ENCODE results near the gene CCDC30.

CCDC30 gene

GRCh38 chr1:42429603-42430002 lies 33.5 kb upstream of the CCDC30 start:
- H3K27me3 ChIP-seq (ENCODE audit: control insufficient read depth, insufficient read depth, low read length), result no peaks in the 10 kb centered on the region
- no peaks in the 10 kb centered on the region for H3K9me3 ChIP-seq (ENCODE audit: control insufficient read depth, insufficient read depth, low read length)
- H3K4me3 ChIP-seq (ENCODE audit: low read depth, low read length), result no peak overlapping the region
- H3K4me1 ChIP-seq (ENCODE audit: control insufficient read depth, insufficient read depth, low read length), result no peaks in the 10 kb centered on the region
- no peaks in the 10 kb centered on the region for H3K36me3 ChIP-seq (ENCODE audit: control insufficient read depth, insufficient read depth, low read length)
- no peak overlapping the region for H3K9ac ChIP-seq (ENCODE audit: low read depth, low read length)

GRCh38 chr1:42430286-42431135 lies 32.6 kb upstream of the CCDC30 start:
- Histone ChIP-seq H3K4me3 (ENCODE audit: low read depth, low read length) (no peak overlapping the region), H3K9ac (ENCODE audit: low read depth, low read length) (no peak overlapping the region)

DNA sequence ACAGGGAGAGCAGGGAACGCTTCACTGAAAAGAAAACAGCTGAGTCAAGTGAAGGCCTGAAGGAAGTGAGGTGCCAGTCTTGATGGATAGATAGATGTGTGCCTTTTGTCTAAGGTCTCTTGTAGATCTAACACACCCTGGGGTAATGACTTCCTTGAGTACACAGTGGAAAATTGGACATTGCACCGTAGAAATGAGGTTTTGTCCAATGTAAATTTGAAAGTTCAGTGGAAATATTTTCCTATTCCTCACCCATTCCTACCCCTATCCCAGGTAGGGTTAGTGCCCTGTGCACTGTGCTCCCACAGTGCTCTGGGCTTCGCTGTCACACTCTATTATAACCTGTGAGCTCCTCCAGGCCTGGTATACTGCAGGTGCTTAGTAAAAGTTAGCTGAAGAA lies 31.6 kb upstream of the CCDC30 start:
- Histone ChIP-seq H3K4me3 (ENCODE audit: low read depth, low read length) (no peak overlapping the region), H3K36me3 (ENCODE audit: control insufficient read depth, insufficient read depth, low read length) (no peaks in the 10 kb centered on the region), H3K4me1 (ENCODE audit: control insufficient read depth, insufficient read depth, low read length) (no peaks in the 10 kb centered on the region), H3K9ac (ENCODE audit: low read depth, low read length) (no peak overlapping the region), H3K9me3 (ENCODE audit: control insufficient read depth, insufficient read depth, low read length) (no peaks in the 10 kb centered on the region), H3K27me3 (ENCODE audit: control insufficient read depth, insufficient read depth, low read length) (no peaks in the 10 kb centered on the region)

More at GRCh38 chr1:42430286-42431135, 32.6 kb upstream of the CCDC30 start:
- no peaks in the 10 kb centered on the region for H3K9me3 ChIP-seq (ENCODE audit: control insufficient read depth, insufficient read depth, low read length)
- no peaks in the 10 kb centered on the region for H3K27me3 ChIP-seq (ENCODE audit: control insufficient read depth, insufficient read depth, low read length)
- H3K36me3 ChIP-seq (ENCODE audit: control insufficient read depth, insufficient read depth, low read length), result no peaks in the 10 kb centered on the region
- no peaks in the 10 kb centered on the region for H3K4me1 ChIP-seq (ENCODE audit: control insufficient read depth, insufficient read depth, low read length)

DNA sequence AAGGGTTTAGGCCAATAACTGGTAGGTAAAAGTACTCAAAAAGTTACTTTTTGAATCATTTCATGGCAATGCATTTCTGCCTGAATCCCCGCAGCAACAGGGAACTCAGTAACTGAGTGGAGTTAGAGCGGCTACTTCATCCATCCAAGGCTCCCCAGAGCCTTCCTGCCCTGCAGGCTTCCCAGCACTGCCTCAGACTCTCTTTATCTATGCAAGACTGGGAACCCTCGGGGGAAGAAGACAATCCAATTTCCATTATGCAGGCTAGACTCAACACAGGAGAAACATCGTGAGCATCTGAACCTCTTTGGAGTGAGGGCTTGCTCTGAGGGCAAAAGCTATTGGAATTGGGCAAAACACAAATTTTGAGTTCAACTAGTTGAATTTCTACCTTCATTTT lies 30.4 kb upstream of the CCDC30 start:
- Histone ChIP-seq H3K9me3 (ENCODE audit: control insufficient read depth, insufficient read depth, low read length) (no peaks in the 10 kb centered on the region), H3K9ac (ENCODE audit: low read depth, low read length) (no peak overlapping the region), H3K4me3 (ENCODE audit: low read depth, low read length) (no peak overlapping the region), H3K4me1 (ENCODE audit: control insufficient read depth, insufficient read depth, low read length) (no peaks in the 10 kb centered on the region), H3K36me3 (ENCODE audit: control insufficient read depth, insufficient read depth, low read length) (no peaks in the 10 kb centered on the region), H3K27me3 (ENCODE audit: control insufficient read depth, insufficient read depth, low read length) (no peaks in the 10 kb centered on the region)

DNA sequence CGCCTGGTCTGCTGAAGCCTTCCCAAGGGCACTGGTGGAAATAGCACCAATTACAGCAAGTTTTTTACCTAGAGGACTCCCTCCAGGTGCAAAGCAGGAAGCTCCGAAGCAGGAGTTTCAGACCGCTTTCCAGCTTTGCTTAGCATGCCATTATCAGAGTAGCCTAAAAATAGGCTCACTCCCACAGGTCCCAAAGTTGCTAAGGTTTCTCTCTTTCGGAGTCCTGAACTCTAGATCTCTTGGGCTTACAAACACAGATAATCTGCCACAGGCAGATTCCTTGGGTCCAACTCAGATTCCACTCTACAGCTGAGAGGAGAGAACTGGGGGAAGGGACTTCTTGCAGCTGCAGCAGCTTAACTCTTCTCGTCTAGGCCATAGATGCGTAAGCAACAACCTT lies 29.7 kb upstream of the CCDC30 start:
- no peaks in the 10 kb centered on the region for H3K27me3 ChIP-seq (ENCODE audit: control insufficient read depth, insufficient read depth, low read length)
- no peak overlapping the region for H3K9ac ChIP-seq (ENCODE audit: low read depth, low read length)
- H3K4me1 ChIP-seq (ENCODE audit: control insufficient read depth, insufficient read depth, low read length), result no peaks in the 10 kb centered on the region
- H3K4me3 ChIP-seq (ENCODE audit: low read depth, low read length), result no peak overlapping the region
- H3K36me3 ChIP-seq (ENCODE audit: control insufficient read depth, insufficient read depth, low read length), result no peaks in the 10 kb centered on the region
- no peaks in the 10 kb centered on the region for H3K9me3 ChIP-seq (ENCODE audit: control insufficient read depth, insufficient read depth, low read length)

DNA sequence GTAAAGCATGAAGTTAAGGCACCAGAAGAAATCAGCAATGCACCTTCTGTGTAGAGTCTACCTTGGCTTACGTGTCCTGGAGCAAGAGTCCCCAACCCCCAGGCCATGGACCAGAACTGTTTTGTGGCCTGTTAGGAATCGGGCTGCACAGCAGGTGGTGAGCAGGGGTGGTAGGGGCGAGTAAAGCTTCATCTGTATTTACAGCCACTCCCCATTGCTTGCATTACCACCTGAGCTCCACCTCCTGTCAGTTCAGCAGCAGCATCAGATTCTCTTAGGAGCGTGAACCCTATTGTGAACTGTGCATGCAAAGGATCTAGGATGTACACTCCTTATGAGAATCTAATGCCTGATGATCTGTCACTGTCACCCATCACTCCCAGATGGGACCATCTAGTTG lies 28.7 kb upstream of the CCDC30 start:
- Histone ChIP-seq H3K27me3 (ENCODE audit: control insufficient read depth, insufficient read depth, low read length) (no peaks in the 10 kb centered on the region), H3K9ac (ENCODE audit: low read depth, low read length) (no peak overlapping the region), H3K9me3 (ENCODE audit: control insufficient read depth, insufficient read depth, low read length) (no peaks in the 10 kb centered on the region), H3K4me3 (ENCODE audit: low read depth, low read length) (no peak overlapping the region), H3K4me1 (ENCODE audit: control insufficient read depth, insufficient read depth, low read length) (no peaks in the 10 kb centered on the region), H3K36me3 (ENCODE audit: control insufficient read depth, insufficient read depth, low read length) (no peaks in the 10 kb centered on the region)

GRCh38 chr1:42439940-42440339 lies 23.1 kb upstream of the CCDC30 start:
- H3K9ac ChIP-seq (ENCODE audit: low read depth, low read length), result no peak overlapping the region
- H3K36me3 ChIP-seq (ENCODE audit: control insufficient read depth, insufficient read depth, low read length), result no peaks in the 10 kb centered on the region
- no peaks in the 10 kb centered on the region for H3K27me3 ChIP-seq (ENCODE audit: control insufficient read depth, insufficient read depth, low read length)
- no peaks in the 10 kb centered on the region for H3K9me3 ChIP-seq (ENCODE audit: control insufficient read depth, insufficient read depth, low read length)
- H3K4me3 ChIP-seq (ENCODE audit: low read depth, low read length), result no peak overlapping the region
- H3K4me1 ChIP-seq (ENCODE audit: control insufficient read depth, insufficient read depth, low read length), result no peaks in the 10 kb centered on the region

GRCh38 chr1:42442662-42443061 lies 20.4 kb upstream of the CCDC30 start:
- no peaks in the 10 kb centered on the region for H3K27me3 ChIP-seq (ENCODE audit: control insufficient read depth, insufficient read depth, low read length)
- H3K4me3 ChIP-seq (ENCODE audit: low read depth, low read length), result no peak overlapping the region
- H3K9me3 ChIP-seq (ENCODE audit: control insufficient read depth, insufficient read depth, low read length), result no peaks in the 10 kb centered on the region
- H3K36me3 ChIP-seq (ENCODE audit: control insufficient read depth, insufficient read depth, low read length), result no peaks in the 10 kb centered on the region
- no peaks in the 10 kb centered on the region for H3K4me1 ChIP-seq (ENCODE audit: control insufficient read depth, insufficient read depth, low read length)
- H3K9ac ChIP-seq (ENCODE audit: low read depth, low read length), result no peak overlapping the region

GRCh38 chr1:42449256-42449655 lies 13.8 kb upstream of the CCDC30 start:
- Histone ChIP-seq H3K4me1 (ENCODE audit: control insufficient read depth, insufficient read depth, low read length) (no peaks in the 10 kb centered on the region), H3K27me3 (ENCODE audit: control insufficient read depth, insufficient read depth, low read length) (no peaks in the 10 kb centered on the region), H3K36me3 (ENCODE audit: control insufficient read depth, insufficient read depth, low read length) (no peaks in the 10 kb centered on the region), H3K9me3 (ENCODE audit: control insufficient read depth, insufficient read depth, low read length) (no peaks in the 10 kb centered on the region), H3K4me3 (ENCODE audit: low read depth, low read length) (no peak overlapping the region), H3K9ac (ENCODE audit: low read depth, low read length) (no peak overlapping the region)

- Histone ChIP-seq H3K27me3 (ENCODE audit: control insufficient read depth, insufficient read depth, low read length) (no peaks in the 10 kb centered on the region), H3K4me3 (ENCODE audit: low read depth, low read length) (no peak overlapping the region), H3K9ac (ENCODE audit: low read depth, low read length) (no peak overlapping the region), H3K9me3 (ENCODE audit: control insufficient read depth, insufficient read depth, low read length) (no peaks in the 10 kb centered on the region), H3K4me1 (ENCODE audit: control insufficient read depth, insufficient read depth, low read length) (no peaks in the 10 kb centered on the region), H3K36me3 (ENCODE audit: control insufficient read depth, insufficient read depth, low read length) (no peaks in the 10 kb centered on the region)
Observed at GRCh38 chr1:42450061-42450460, 13.0 kb upstream of the CCDC30 start.

DNA sequence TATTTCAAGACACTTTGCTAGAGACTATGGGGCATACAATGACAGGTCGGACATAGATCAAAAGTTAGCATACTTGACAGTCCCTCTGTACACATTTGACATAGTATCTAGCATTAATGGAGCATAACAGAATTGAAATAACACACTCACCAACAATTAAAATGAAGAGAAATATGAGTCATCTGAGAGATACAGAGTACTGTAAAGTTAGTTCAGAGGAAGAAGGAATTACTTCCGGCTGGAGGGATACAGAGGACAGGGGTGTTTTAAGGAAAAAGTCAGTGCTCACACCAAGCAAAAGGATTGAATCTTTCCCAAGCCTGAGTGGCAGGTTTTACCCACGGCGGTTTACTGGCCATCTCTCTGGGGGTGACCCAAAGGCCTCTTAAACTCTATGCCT lies 9.7 kb upstream of the CCDC30 start:
- Histone ChIP-seq H3K27me3 (ENCODE audit: control insufficient read depth, insufficient read depth, low read length) (no peaks in the 10 kb centered on the region), H3K4me3 (ENCODE audit: low read depth, low read length) (no peak overlapping the region), H3K9ac (ENCODE audit: low read depth, low read length) (no peak overlapping the region), H3K9me3 (ENCODE audit: control insufficient read depth, insufficient read depth, low read length) (no peaks in the 10 kb centered on the region), H3K36me3 (ENCODE audit: control insufficient read depth, insufficient read depth, low read length) (no peaks in the 10 kb centered on the region), H3K4me1 (ENCODE audit: control insufficient read depth, insufficient read depth, low read length) (peaks cover 4% of the 10 kb centered on the region)

DNA sequence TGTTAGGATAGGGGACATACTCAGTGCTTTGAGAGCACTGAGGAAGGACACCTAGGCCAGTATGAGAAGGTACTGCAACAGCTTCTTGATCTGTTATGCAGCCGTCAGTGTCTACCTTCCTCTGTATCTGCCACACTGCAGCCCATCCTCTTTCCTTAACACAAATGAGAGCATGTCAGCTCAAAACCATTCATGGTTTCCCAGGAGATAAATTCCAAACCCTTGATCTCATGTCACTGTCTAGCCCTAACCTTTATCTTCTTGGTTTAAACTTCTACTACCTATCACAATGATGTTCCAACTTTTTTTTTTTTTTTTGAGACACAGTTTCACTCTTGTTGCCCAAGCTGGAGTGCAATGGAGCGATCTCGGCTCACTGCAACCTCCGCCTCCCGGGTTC lies 8.7 kb upstream of the CCDC30 start:
- Histone ChIP-seq H3K27me3 (ENCODE audit: control insufficient read depth, insufficient read depth, low read length) (no peaks in the 10 kb centered on the region), H3K4me3 (ENCODE audit: low read depth, low read length) (no peak overlapping the region), H3K4me1 (ENCODE audit: control insufficient read depth, insufficient read depth, low read length) (peaks cover 4% of the 10 kb centered on the region), H3K9me3 (ENCODE audit: control insufficient read depth, insufficient read depth, low read length) (no peaks in the 10 kb centered on the region), H3K9ac (ENCODE audit: low read depth, low read length) (no peak overlapping the region), H3K36me3 (ENCODE audit: control insufficient read depth, insufficient read depth, low read length) (no peaks in the 10 kb centered on the region)
